Activated T-cell treated with anti-CD3 and anti-CD28 coated beads, Interleukin-2, amount 50 U/mL, for 72 hours (primary cell): ENCODE measurements around the gene RAD51. TPM values are rescaled to one million over a fixed set of nuclear protein-coding genes. Genes with fewer than 3 reads are reported as not detected.
A peak's percentile ranks its signal among the peaks of the same experiment; 100 is the strongest.

ENCODE experiments used
- ATAC-seq, 2 donors: fragments of 150-1000 bp; cut with Tn5 transposase; replicated peaks in 1 of 2; 2 replicates each; pipeline ENCODE4 v1.10.0; 2021; ENCODE audit warnings: moderate library complexity in 2 of 2, mild to moderate bottlenecking in 1 of 2
- DNase-seq, 2 donors: peaks; one replicate each; pipeline ENCODE4 v3.0.0; 2021 to 2022; ENCODE audit warnings: mixed read lengths in 1 of 2
- H3K27ac Mint-ChIP-seq: one replicate; pipeline ENCODE4 v1.8.0; 2022; ENCODE audit warnings: mild to moderate bottlenecking, moderate library complexity, mixed read lengths
- H3K27me3 Mint-ChIP-seq: one replicate; pipeline ENCODE4 v1.8.0; 2022; ENCODE audit warnings: low read depth, mixed read lengths
- H3K36me3 Mint-ChIP-seq, 2 donors: one replicate each; pipeline ENCODE4 v1.8.0; 2022; ENCODE audit warnings: mixed read lengths in 2 of 2, mild to moderate bottlenecking in 1 of 2; ENCODE audit not compliant: insufficient read depth in 2 of 2
- H3K4me1 Mint-ChIP-seq: one replicate; pipeline ENCODE4 v1.8.0; 2022; ENCODE audit warnings: low read depth, mixed read lengths
- H3K4me3 Mint-ChIP-seq, 2 donors: one replicate each; pipeline ENCODE4 v1.8.0; 2022; ENCODE audit warnings: mild to moderate bottlenecking in 2 of 2, mixed read lengths in 2 of 2, moderate library complexity in 2 of 2
- H3K9me3 Mint-ChIP-seq, 2 donors: one replicate each; pipeline ENCODE4 v1.8.0; 2022; ENCODE audit warnings: mixed read lengths in 2 of 2
- total RNA-seq, 2 donors: library from RNA; stranded (reverse); gene quantifications; one replicate each; pipeline ENCODE4 v1.2.3, GENCODE V29; 2022

The RAD51 gene
- total RNA-seq, 2 donors from 2014 or later, result 49.9 to 73.2 TPM

DNA sequence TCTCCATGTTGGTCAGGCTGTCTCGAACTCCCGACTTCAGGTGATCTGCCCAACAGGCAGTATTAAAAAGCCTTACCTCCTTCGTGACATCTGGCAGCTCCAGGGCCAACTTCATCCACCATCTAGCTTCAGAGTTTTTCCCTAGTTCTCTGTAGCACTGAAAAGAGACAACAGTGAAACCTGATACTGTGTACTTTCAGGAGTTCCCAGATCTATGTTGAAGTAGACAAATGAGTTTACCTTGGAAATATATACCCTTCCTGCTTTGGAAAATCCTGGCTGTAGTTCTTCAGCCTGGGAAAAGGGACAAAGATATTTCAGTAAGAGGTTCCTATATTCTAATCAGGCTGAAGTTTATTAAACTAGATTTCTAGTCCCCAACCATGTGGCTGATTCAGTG lies 42.1 kb downstream of the RAD51 start:
- no peaks in the 10 kb centered on the region for H3K4me1 Mint-ChIP-seq
- DNase-seq, result no peak
- H3K27me3 Mint-ChIP-seq, result no peaks in the 10 kb centered on the region
- peaks cover 4 to 10% of the 10 kb centered on the region in 2 donors for H3K36me3 Mint-ChIP-seq
- no peak overlapping the region for H3K27ac Mint-ChIP-seq
- no peak overlapping the region for H3K4me3 Mint-ChIP-seq
- ATAC-seq, result no peak
- no peaks in the 10 kb centered on the region for H3K9me3 Mint-ChIP-seq

- peaks cover 15% of the 10 kb centered on the region for H3K4me1 Mint-ChIP-seq
- H3K27me3 Mint-ChIP-seq, result no peaks in the 10 kb centered on the region
- ATAC-seq (no peak), DNase-seq (no peak)
- peak overlapping the region; percentile 63 for H3K27ac Mint-ChIP-seq
- H3K9me3 Mint-ChIP-seq, result no peaks in the 10 kb centered on the region
- H3K36me3 Mint-ChIP-seq, result peaks cover 4 to 15% of the 10 kb centered on the region in 2 donors
- H3K4me3 Mint-ChIP-seq, result no peak overlapping the region
Observed at GRCh38 chr15:40739047-40739446, 44.1 kb downstream of the RAD51 start.

- no peaks in the 10 kb centered on the region for H3K27me3 Mint-ChIP-seq
- H3K9me3 Mint-ChIP-seq, result no peaks in the 10 kb centered on the region
- H3K4me3 Mint-ChIP-seq, result no peak overlapping the region
- H3K4me1 Mint-ChIP-seq, result peaks cover 21% of the 10 kb centered on the region
- no peak overlapping the region for H3K27ac Mint-ChIP-seq
- DNase-seq (no peak), ATAC-seq (no peak)
- H3K36me3 Mint-ChIP-seq, result peaks cover 4 to 12% of the 10 kb centered on the region in 2 donors
Observed at GRCh38 chr15:40739854-40740253, 44.9 kb downstream of the RAD51 start.

- H3K36me3 Mint-ChIP-seq, result peaks cover 9 to 13% of the 10 kb centered on the region in 2 donors
- H3K27me3 Mint-ChIP-seq, result no peaks in the 10 kb centered on the region
- no peaks in the 10 kb centered on the region for H3K9me3 Mint-ChIP-seq
- peak overlapping the region; percentile 51 to 69 for H3K4me3 Mint-ChIP-seq
- peak overlapping the region; percentile 93 for H3K27ac Mint-ChIP-seq
- DNase-seq (no peak), ATAC-seq (peak in 1 of 2 donors; percentile 42)
- H3K4me1 Mint-ChIP-seq, result peaks cover 29% of the 10 kb centered on the region
Observed at GRCh38 chr15:40743485-40743901, 48.5 kb downstream of the RAD51 start.

GRCh38 chr15:40743921-40744814 lies 49.2 kb downstream of the RAD51 start:
- peak; percentile 91 to 95 for ATAC-seq
- Mint-ChIP-seq H3K9me3 (no peaks in the 10 kb centered on the region), H3K4me1 (peaks cover 29% of the 10 kb centered on the region), H3K4me3 (peak overlapping the region; percentile 51 to 69), H3K36me3 (peaks cover 7 to 13% of the 10 kb centered on the region in 2 donors), H3K27me3 (no peaks in the 10 kb centered on the region), H3K27ac (peak overlapping the region; percentile 93)
- peak; percentile 73 to 79 for DNase-seq

DNA sequence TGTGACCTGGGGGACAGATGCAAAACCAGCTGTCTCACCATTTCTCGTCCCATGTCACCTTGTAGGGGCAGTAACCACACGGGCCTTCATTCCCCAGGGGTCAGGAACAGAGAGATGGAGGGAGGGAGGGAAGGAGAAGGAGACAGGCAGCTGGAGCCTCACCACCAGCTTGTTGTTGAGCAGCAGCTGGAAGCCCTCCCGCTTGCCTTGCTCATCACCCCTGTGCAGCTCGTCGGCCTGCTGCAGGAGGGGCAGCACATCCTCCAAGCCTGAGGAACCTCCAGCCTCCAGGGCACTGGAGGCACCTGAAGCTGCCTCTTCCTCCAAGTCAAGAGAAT lies 49.8 kb downstream of the RAD51 start:
- H3K4me1 Mint-ChIP-seq, result peaks cover 29% of the 10 kb centered on the region
- H3K27ac Mint-ChIP-seq, result peak overlapping the region; percentile 93
- H3K9me3 Mint-ChIP-seq, result no peaks in the 10 kb centered on the region
- no peak overlapping the region for H3K4me3 Mint-ChIP-seq
- DNase-seq (no peak), ATAC-seq (no peak)
- H3K36me3 Mint-ChIP-seq, result peaks cover 7 to 16% of the 10 kb centered on the region in 2 donors
- H3K27me3 Mint-ChIP-seq, result no peaks in the 10 kb centered on the region

DNA sequence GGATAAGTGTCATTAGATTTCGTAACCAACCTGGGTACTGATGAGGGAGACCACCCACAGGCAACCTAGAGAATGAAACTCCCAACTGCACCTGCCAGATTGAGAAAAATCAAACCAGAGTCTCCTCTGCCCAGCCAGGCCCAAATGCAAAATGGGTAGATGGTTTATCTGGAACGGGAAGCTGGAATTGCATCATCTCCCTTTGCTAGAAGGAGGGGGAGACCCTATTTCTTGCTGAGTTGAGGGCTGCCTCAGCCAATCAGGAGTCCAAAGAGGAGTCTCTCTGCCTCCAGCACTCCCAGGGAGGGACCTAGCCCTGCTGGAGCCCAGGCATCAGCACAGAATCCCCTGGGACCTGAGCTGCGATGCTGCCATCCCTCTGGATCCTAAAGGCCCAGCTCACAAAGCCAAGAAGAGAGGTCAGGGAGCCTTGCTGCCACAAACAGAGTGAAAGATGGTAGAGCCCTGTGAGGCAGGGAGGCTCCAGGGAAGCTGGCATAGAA lies 52.0 kb downstream of the RAD51 start:
- Mint-ChIP-seq H3K27ac (peak overlapping the region; percentile 28), H3K4me1 (peaks cover 36% of the 10 kb centered on the region), H3K27me3 (no peaks in the 10 kb centered on the region), H3K36me3 (peaks cover 8 to 15% of the 10 kb centered on the region in 2 donors), H3K9me3 (no peaks in the 10 kb centered on the region), H3K4me3 (no peak overlapping the region)
- DNase-seq, result no peak
- no peak for ATAC-seq

DNA sequence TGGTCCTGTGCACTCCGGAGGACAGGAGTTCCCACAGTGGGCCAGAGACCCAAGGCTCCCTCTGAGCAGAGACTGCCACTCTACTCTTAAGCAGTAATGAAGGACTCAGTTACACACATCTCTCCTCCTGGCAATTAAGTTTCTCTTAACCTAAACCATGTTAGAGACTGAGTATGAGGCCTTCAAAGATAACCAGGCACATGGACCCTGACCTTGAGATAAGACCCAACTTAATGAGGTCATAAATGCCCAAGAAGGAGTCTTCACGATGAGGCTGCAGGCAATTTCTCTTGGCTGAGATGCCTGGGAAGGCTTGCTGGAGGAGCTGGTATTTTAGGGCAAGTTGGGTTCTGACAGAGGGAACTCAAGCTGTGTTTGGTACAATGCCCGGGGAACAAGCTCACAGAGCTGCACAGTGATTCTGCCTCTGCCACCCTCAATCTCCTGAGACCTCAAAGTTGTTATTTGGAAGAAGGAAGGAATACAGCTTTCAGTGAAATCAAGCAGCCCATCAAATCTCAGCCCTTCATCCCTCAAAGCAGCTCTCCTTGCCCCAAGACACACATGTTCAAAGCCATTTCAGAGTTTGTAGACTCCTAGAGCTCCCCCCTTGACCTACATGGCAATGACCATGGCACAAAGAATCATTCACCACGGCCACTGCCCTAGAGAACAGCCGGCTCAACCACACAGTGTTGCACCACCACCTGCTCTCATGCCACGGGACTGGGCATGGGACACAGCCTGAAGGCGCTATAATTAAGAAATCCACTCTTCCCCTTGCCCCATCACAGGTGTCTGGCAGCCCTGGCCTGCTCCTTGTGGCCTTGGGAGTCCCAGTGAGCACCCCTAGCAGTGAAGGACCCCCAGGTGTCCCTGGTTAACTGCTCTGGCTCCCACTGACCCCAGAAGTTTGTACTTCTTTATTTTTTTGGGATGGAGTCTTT lies 53.0 kb downstream of the RAD51 start:
- no peak for ATAC-seq
- Mint-ChIP-seq H3K27ac (no peak overlapping the region), H3K9me3 (no peaks in the 10 kb centered on the region), H3K4me3 (no peak overlapping the region), H3K27me3 (no peaks in the 10 kb centered on the region), H3K4me1 (peaks cover 38% of the 10 kb centered on the region), H3K36me3 (peaks cover 6 to 11% of the 10 kb centered on the region in 2 donors)
- DNase-seq, result no peak

DNA sequence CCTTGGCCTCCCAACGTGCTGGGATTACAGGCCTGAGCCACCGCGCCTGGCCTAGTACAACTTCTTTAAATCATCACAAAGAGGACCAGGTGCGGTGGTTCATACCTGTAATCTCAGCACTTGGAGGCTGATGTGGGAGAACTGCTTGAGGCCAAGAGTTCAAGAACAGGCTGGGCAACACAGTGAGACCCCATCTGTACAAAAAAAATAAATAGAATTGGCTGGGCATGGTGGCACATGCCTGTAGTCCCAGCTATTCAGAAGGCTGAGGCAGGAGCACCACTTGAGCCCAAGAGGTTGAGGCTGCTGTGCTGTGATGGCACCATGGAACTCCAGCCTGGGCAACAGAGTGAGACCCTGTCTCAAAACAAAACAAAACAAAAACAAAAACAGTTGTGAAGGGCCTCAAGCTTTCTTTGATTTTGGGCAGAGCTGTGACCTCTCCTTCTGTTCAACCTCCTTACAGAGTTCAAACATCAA lies 54.2 kb downstream of the RAD51 start:
- Mint-ChIP-seq H3K27me3 (no peaks in the 10 kb centered on the region), H3K27ac (no peak overlapping the region), H3K36me3 (peaks cover 6 to 11% of the 10 kb centered on the region in 2 donors), H3K4me1 (peaks cover 41% of the 10 kb centered on the region), H3K4me3 (no peak overlapping the region), H3K9me3 (no peaks in the 10 kb centered on the region)
- DNase-seq (no peak), ATAC-seq (no peak)

- Mint-ChIP-seq H3K27ac (no peak overlapping the region), H3K9me3 (no peaks in the 10 kb centered on the region), H3K36me3 (peaks cover 2 to 8% of the 10 kb centered on the region in 2 donors), H3K4me3 (no peak overlapping the region), H3K27me3 (no peaks in the 10 kb centered on the region), H3K4me1 (peaks cover 46% of the 10 kb centered on the region)
- ATAC-seq (no peak), DNase-seq (no peak)
Observed at GRCh38 chr15:40750885-40751284, 55.9 kb downstream of the RAD51 start.

DNA sequence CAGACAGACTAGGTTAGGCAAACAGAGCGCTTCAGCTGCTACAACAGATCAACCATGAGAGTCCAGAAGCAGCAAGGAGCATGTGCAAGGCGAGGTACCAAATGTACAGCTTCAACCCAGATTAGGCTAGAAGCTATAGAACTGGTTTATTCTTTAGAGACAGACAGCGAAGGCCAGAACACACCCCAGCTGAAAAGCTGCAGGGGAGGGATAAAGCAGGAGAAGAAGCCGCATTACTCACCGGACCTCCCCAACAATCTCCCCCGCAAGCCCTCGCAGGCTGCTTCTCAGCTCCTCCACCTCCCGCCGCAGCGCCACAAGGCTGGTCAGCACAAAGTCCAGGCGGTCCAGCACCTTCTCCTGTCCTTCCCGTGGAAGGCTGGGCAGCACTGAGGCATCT lies 56.8 kb downstream of the RAD51 start:
- no peak overlapping the region for H3K27ac Mint-ChIP-seq
- H3K36me3 Mint-ChIP-seq, result peaks cover 2 to 8% of the 10 kb centered on the region in 2 donors
- H3K9me3 Mint-ChIP-seq, result no peaks in the 10 kb centered on the region
- DNase-seq (no peak), ATAC-seq (no peak)
- H3K4me1 Mint-ChIP-seq, result peaks cover 51% of the 10 kb centered on the region
- no peak overlapping the region for H3K4me3 Mint-ChIP-seq
- H3K27me3 Mint-ChIP-seq, result no peaks in the 10 kb centered on the region

GRCh38 chr15:40754574-40754882 lies 59.6 kb downstream of the RAD51 start:
- ATAC-seq, result peak; percentile 12 to 14

More at GRCh38 chr15:40754574-40754882, 59.6 kb downstream of the RAD51 start:
- peaks cover 2 to 7% of the 10 kb centered on the region in 2 donors for H3K36me3 Mint-ChIP-seq
- no peaks in the 10 kb centered on the region for H3K27me3 Mint-ChIP-seq
- peak overlapping the region; percentile 82 for H3K27ac Mint-ChIP-seq
- peak in 1 of 2 donors; percentile 33 for DNase-seq
- no peaks in the 10 kb centered on the region for H3K9me3 Mint-ChIP-seq
- peak overlapping the region; percentile 97 to 99 for H3K4me3 Mint-ChIP-seq
- H3K4me1 Mint-ChIP-seq, result peaks cover 45% of the 10 kb centered on the region
